Measurements from ENCODE around the gene RALGAPB. TPM values are rescaled to one million over a fixed set of nuclear protein-coding genes. Genes with fewer than 3 reads are reported as not detected.
"Not testable (repeated sequence)": the region's sequence is repeated elsewhere in the genome, so short reads cannot be mapped to it uniquely, and the experiment has no call there.

RALGAPB gene
- polyA plus RNA-seq, 2 of the 4 experiments (the other 2 are of a cell fraction): 15.1 to 35.9 TPM

GRCh38 chr20:38430679-38431325 is 41.8 kb upstream of the RALGAPB start:
- no peaks in the 10 kb centered on the region for H3K9me3 ChIP-seq
- H3K27ac ChIP-seq: no peak overlapping the region
- no peak overlapping the region for H3K4me2 ChIP-seq
- ChIA-PET POLR2A (interaction anchor here (0.9 kb wide), 1 partner anchor 15 kb away, joined by 3 read pairs; no protein-coding TSS in a partner anchor), CTCF (interaction anchor here (0.6 to 7.7 kb wide), 6 partner anchors 8 to 320 kb away, joined by 3 to 142 read pairs (median 6); no protein-coding TSS in a partner anchor)
- no peak overlapping the region for H3K4me3 ChIP-seq
- H3K4me1 ChIP-seq: peaks cover 45% of the 10 kb centered on the region
- WGBS (ENCODE audit: missing lambda C conversion rate): 92% methylated on average over 8 of the region's 8 CpGs
- DNase-seq (ENCODE audit: low read depth in 1 of 2, low spot score in 1 of 2): no peak
- FAIRE-seq: no peak
- ATAC-seq: no peak
- no peak for TF ChIP-seq SMC3 (IDR thresholded peaks at IDR 0.05)
- no peak for TF ChIP-seq JUNB (IDR thresholded peaks at IDR 0.05)
- no peak for TF ChIP-seq FOSL2 (IDR thresholded peaks at IDR 0.05)
- no peak for TF ChIP-seq FOSL2 (CRISPR knock-in tag; IDR thresholded peaks at IDR 0.05)
- TF ChIP-seq ZFP36 (IDR thresholded peaks at IDR 0.05; ENCODE audit: borderline replicate concordance, partially characterized antibody): no peak
- no peak for TF ChIP-seq PHF8 (IDR thresholded peaks at IDR 0.05; ENCODE audit: borderline replicate concordance, low read depth)
- TF ChIP-seq ZC3H11A (IDR thresholded peaks at IDR 0.05): no peak
- TF ChIP-seq MAX (IDR thresholded peaks at IDR 0.05): no peak
- no peak for TF ChIP-seq NFE2L2 (conservative IDR thresholded peaks at IDR 0.05; ENCODE audit: low read length)
- no peak for TF ChIP-seq EP300 (IDR thresholded peaks at IDR 0.05)
- TF ChIP-seq CBX2 (IDR thresholded peaks at IDR 0.05; ENCODE audit: borderline replicate concordance, low read depth): no peak
- TF ChIP-seq EHF (CRISPR knock-in tag; IDR thresholded peaks at IDR 0.05): no peak
- no peak for TF ChIP-seq POLR2A (IDR thresholded peaks at IDR 0.05; ENCODE audit: low read length)
- TF ChIP-seq ATOH8 (CRISPR knock-in tag; IDR thresholded peaks at IDR 0.05; ENCODE audit: low read depth): no peak

- H3K27ac ChIP-seq: no peak overlapping the region
- 88% methylated on average over 6 of the region's 6 CpGs for WGBS (ENCODE audit: missing lambda C conversion rate)
- peaks cover 30% of the 10 kb centered on the region for H3K4me1 ChIP-seq
- DNase-seq (ENCODE audit: low read depth in 1 of 2, low spot score in 1 of 2) (no peak), ATAC-seq (no peak), FAIRE-seq (no peak)
- H3K4me2 ChIP-seq: peak overlapping the region; percentile 4; the same call in 1 of the 3 replicates
- TF ChIP-seq CHD4 (IDR thresholded peaks at IDR 0.05; ENCODE audit: borderline replicate concordance): no peak
- no peak for TF ChIP-seq JUN (IDR thresholded peaks at IDR 0.05)
- no peak for TF ChIP-seq REST (IDR thresholded peaks at IDR 0.05)
- TF ChIP-seq TP53 (CRISPR knock-in tag; IDR thresholded peaks at IDR 0.05): no peak
- no peak for TF ChIP-seq HES2 (IDR thresholded peaks at IDR 0.05)
- no peak for TF ChIP-seq NFE2L2 (conservative IDR thresholded peaks at IDR 0.05; ENCODE audit: low read length)
- no peak overlapping the region for H3K4me3 ChIP-seq
- CTCF ChIA-PET: interaction anchor here (1.7 to 7.7 kb wide), 4 partner anchors 11 to 24 kb away, joined by 3 to 142 read pairs (median 6); no protein-coding TSS in a partner anchor
- POLR2A ChIA-PET: no interaction called here
- H3K9me3 ChIP-seq: no peaks in the 10 kb centered on the region
These were observed 40.4 kb upstream of the RALGAPB start for GRCh38 chr20:38432292-38432691.

GRCh38 chr20:38432870-38433269 is 39.8 kb upstream of the RALGAPB start:
- FAIRE-seq; H3K27ac ChIP-seq; DNase-seq (ENCODE audit: low read depth in 1 of 2, low spot score in 1 of 2); POLR2A ChIA-PET; ATAC-seq; H3K9me3 ChIP-seq: not testable (repeated sequence)
- Histone ChIP-seq H3K4me3 (peak overlapping the region; percentile 95; the same call in 1 of the 3 replicates), H3K4me1 (peaks cover 24% of the 10 kb centered on the region; the same call in 2 of the 3 replicates), H3K4me2 (peak overlapping the region; percentile 88)
- CTCF ChIA-PET: interaction anchor here (1.4 to 7.7 kb wide), 6 partner anchors 11 to 39 kb away, joined by 3 to 142 read pairs (median 6); partner anchors contain the start of gene RALGAPB
- WGBS (ENCODE audit: missing lambda C conversion rate): 93% methylated on average over 5 of the region's 5 CpGs

Measured in A549 (cell line).